Mucosa of rectum (tissue), 2 donors: ENCODE data around the gene FNBP1L.

ENCODE experiments used
- H3K27ac ChIP-seq, 2 donors: one replicate each; pipeline ENCODE4 v1.7.0; 2013; ENCODE audit warnings: inconsistent platforms in 2 of 2, low read depth in 2 of 2, low read length in 2 of 2
- H3K27me3 ChIP-seq, 2 donors: one replicate each; pipeline ENCODE4 v1.7.0; 2013; ENCODE audit warnings: low read length in 2 of 2; ENCODE audit not compliant: control insufficient read depth in 2 of 2, insufficient read depth in 2 of 2
- H3K36me3 ChIP-seq, 2 donors: one replicate each; pipeline ENCODE4 v1.7.0; 2013; ENCODE audit warnings: low read length in 2 of 2; ENCODE audit not compliant: control insufficient read depth in 2 of 2, insufficient read depth in 2 of 2
- H3K4me1 ChIP-seq, 2 donors: one replicate each; pipeline ENCODE4 v1.7.0; 2013; ENCODE audit warnings: low read length in 2 of 2, mild to moderate bottlenecking in 1 of 2; ENCODE audit not compliant: control insufficient read depth in 2 of 2, insufficient read depth in 2 of 2
- H3K4me3 ChIP-seq, 2 donors: one replicate each; pipeline ENCODE4 v1.7.0; 2013; ENCODE audit warnings: low read length in 2 of 2
- H3K9ac ChIP-seq, 2 donors: one replicate each; pipeline ENCODE4 v1.7.0; 2013; ENCODE audit warnings: low read length in 2 of 2, low read depth in 1 of 2, mild to moderate bottlenecking in 1 of 2
- H3K9me3 ChIP-seq, 2 donors: one replicate each; pipeline ENCODE4 v1.7.0; 2013; ENCODE audit warnings: low read length in 2 of 2; ENCODE audit not compliant: control insufficient read depth in 2 of 2
- donor health status: healthy.
- donor health status: Normal muscosa, but diverticular disease.

Gene FNBP1L

DNA sequence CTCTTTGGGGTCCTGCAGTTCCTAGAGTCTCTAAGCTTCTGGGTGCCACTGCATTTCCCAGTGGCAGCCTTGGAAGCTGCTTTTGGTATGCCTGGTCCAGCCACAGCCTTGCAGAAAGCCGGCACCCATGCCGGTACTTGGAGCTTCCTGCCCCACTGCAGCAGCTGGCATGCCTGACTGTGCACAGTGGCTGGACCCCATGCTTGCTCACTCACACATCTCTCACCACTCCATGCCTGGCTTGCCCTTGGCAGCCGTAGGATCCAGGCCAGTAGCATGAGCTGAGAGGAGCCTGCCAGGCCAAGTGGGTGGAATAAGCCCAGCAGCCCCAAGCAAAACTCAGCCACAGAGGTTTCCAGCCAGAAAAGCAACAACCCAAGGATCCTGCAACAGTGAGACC is 20.3 kb upstream of the FNBP1L start:
- no peaks in the 10 kb centered on the region for H3K36me3 ChIP-seq
- no peaks in the 10 kb centered on the region for H3K4me1 ChIP-seq
- H3K9ac ChIP-seq = no peak overlapping the region
- H3K27me3 ChIP-seq = no peaks in the 10 kb centered on the region
- no peak overlapping the region for H3K4me3 ChIP-seq
- no peak overlapping the region for H3K27ac ChIP-seq
- H3K9me3 ChIP-seq = no peaks in the 10 kb centered on the region

DNA sequence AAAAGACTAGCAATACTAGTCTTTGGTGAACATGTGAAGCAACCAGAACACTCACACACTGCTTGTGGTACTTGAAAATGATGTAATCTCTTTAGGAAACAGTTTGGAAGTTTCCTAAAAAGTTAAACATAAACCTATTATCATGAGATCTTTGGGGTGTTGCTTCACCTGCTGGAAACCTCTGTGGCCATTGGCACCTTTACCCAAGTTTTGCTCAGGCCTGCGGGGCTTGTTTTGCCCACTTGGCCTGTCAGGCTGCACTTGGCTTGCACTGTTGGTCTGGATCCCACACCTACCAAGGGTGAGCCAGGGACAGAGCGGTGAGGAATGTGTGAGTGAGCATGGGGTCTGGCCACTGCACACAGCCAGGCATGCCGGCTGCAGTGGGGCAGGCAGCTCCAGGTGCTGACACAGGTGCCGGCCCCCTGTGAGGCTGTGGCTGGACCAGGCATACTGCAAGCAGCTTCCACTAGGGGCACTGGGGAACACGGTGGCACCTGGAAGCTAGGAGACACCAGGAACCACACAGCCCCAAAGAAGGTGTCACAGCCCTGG is 14.4 kb upstream of the FNBP1L start:
- H3K9me3 ChIP-seq = no peaks in the 10 kb centered on the region
- no peak overlapping the region for H3K27ac ChIP-seq
- H3K27me3 ChIP-seq = no peaks in the 10 kb centered on the region
- H3K36me3 ChIP-seq = no peaks in the 10 kb centered on the region
- H3K9ac ChIP-seq = no peak overlapping the region
- H3K4me1 ChIP-seq = no peaks in the 10 kb centered on the region
- no peak overlapping the region for H3K4me3 ChIP-seq

DNA sequence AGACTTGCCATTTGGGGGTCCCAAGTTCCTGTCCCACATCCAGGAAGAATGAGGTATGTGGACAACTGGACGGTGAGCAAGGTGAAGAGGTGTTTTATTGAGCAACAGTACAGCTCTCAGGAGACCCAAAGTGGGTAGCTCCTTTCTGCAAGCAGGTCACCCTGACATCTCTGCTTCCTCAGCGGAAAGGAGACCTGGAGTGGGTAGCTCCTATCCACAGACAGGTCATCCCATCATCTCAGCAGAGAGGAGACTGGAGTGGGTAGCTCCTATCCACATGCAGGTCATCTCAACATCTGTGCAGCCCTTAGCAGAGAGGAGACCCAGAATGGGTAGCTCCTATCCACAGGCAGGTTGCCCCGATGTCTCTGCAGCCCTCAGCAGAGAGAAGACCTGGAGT is 13.8 kb upstream of the FNBP1L start:
- no peaks in the 10 kb centered on the region for H3K9me3 ChIP-seq
- no peak overlapping the region for H3K27ac ChIP-seq
- no peaks in the 10 kb centered on the region for H3K4me1 ChIP-seq
- no peak overlapping the region for H3K4me3 ChIP-seq
- no peak overlapping the region for H3K9ac ChIP-seq
- no peaks in the 10 kb centered on the region for H3K36me3 ChIP-seq
- no peaks in the 10 kb centered on the region for H3K27me3 ChIP-seq

DNA sequence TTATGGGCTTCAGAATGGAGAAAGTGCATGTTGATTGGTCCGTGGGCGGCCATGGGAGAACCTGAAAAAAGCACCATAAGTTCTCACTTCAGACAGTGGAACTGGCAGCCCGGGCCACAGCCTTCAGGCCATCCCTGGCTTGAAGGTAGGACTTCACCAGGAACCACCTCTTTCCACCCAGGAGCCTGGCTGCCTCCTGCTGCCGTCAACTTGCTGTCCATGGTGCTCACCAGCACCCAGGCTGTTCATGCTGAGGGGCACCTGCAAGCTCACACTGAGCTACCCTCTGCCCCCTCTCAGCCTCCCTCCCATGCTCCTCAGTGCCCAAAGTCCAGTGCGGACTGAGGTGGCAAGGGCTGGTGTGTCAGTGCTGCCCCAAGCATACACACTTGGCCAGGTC is 12.9 kb upstream of the FNBP1L start:
- no peak overlapping the region for H3K4me3 ChIP-seq
- H3K9me3 ChIP-seq = no peaks in the 10 kb centered on the region
- H3K9ac ChIP-seq = no peak overlapping the region
- H3K27ac ChIP-seq = no peak overlapping the region
- no peaks in the 10 kb centered on the region for H3K27me3 ChIP-seq
- H3K36me3 ChIP-seq = no peaks in the 10 kb centered on the region
- no peaks in the 10 kb centered on the region for H3K4me1 ChIP-seq

DNA sequence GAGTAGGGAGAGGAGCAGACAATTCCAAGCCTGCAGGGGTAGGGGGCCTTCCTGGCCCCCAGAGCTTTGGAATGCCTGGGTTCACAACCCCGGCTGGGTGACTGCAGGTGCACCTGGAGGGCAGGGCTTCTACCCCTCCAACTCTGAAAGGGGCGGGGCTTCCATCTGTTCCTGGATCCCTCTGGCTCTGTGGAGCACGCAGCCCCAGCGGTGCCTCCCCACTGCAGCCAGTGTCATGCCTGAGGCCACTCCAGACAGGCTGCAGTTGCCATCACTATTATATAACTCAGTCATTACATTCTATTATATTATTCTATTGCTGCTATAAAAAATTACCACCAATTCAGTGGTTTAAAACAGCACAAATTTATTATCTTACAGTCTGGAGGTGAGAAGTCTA is 12.5 kb upstream of the FNBP1L start:
- H3K9me3 ChIP-seq = no peaks in the 10 kb centered on the region
- H3K4me1 ChIP-seq = no peaks in the 10 kb centered on the region
- no peaks in the 10 kb centered on the region for H3K27me3 ChIP-seq
- H3K27ac ChIP-seq = no peak overlapping the region
- H3K4me3 ChIP-seq = no peak overlapping the region
- H3K36me3 ChIP-seq = no peaks in the 10 kb centered on the region
- H3K9ac ChIP-seq = no peak overlapping the region

DNA sequence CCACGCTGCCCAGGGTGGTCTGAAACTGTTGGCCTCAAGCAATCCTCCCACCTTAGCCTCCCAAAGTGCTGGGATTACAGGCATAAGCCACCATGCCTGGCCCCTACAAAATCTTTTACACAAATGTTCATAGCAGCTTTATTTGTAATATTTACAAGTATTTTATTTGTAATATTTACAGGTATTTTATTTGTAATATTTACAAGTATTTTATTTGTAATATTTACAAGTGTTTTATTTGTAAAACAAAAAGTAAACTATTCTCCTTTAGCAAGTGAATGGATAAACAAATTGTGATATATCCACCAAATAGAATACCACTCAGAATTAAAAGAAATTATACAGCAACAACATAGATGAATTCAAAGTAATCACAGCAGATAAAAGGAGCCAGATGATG is 11.4 kb upstream of the FNBP1L start:
- Histone ChIP-seq H3K9ac (no peak overlapping the region), H3K36me3 (no peaks in the 10 kb centered on the region), H3K27ac (no peak overlapping the region), H3K9me3 (no peaks in the 10 kb centered on the region), H3K4me1 (no peaks in the 10 kb centered on the region), H3K4me3 (no peak overlapping the region), H3K27me3 (no peaks in the 10 kb centered on the region)

DNA sequence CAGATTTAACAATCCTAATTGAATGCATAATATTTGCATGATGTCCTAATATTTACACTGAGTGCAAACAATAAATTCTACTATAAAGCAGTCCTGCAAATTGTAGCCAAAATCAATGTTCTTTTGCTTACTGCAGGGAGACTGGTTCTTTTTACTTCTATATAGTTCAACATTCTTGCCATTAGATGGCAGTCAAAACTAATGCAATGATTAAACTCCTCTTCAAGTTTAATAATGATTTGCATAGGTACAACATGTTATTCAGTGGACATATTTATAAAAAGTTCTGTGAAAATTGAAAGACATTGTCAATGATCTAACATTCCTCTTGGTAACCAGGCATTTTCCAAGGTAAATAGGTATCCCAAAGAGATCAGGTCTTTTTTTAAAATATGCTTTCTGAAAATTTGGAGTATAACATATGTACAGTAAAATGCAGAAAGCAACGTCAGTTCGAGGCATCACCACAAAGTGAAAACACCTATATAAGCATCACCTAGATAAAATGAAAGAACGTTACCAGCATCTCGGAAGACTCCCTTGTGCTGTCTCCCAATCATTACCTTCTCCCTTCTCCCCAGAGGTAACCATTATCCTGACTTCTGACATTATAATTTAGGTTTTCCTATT is 9.8 kb upstream of the FNBP1L start:
- Histone ChIP-seq H3K27me3 (no peaks in the 10 kb centered on the region), H3K36me3 (no peaks in the 10 kb centered on the region), H3K4me3 (no peak overlapping the region), H3K9ac (no peak overlapping the region), H3K4me1 (peaks cover 0 to 3% of the 10 kb centered on the region in 2 donors), H3K27ac (no peak overlapping the region), H3K9me3 (no peaks in the 10 kb centered on the region)

DNA sequence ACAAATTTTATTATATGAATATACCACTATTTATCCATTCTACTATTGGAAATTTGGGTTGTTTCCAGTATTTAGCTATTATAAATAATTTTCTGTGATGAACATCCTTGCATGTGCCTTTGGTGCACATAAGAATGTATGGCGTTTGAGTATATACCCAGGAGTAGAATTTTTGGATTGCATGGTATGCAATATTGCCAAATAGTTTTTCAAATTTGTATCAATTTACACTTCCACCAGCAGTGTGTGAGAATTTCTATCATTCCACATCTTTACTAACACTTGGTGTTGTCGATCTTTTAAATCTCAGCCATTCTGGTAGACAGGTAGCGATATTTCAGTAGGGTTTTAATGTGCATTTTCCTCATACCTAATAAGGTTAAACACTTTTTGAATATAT is 9.2 kb upstream of the FNBP1L start:
- Histone ChIP-seq H3K27me3 (no peaks in the 10 kb centered on the region), H3K9me3 (no peaks in the 10 kb centered on the region), H3K4me1 (peaks cover 0 to 3% of the 10 kb centered on the region in 2 donors)

DNA sequence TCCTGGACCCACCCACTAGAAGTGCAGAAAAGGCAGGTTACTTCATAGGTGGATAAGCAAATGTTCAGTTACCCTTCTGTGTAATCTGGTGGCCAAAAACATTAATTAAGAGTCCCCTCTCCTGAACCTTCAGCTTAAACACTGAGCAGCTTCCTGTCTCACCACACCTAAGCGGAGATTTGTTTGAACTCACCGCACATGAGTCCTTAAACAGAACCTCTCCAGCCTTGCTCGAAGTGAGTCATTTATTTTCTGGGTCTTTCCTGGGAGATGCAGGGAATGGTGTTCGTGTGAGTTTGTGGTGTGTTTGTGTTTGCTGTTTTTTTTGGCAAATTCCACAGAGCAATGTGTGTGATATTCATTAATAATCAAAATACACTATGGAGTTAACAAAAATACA is 7.6 kb upstream of the FNBP1L start:
- no peaks in the 10 kb centered on the region for H3K36me3 ChIP-seq
- no peak overlapping the region for H3K27ac ChIP-seq
- no peak overlapping the region for H3K4me3 ChIP-seq
- no peaks in the 10 kb centered on the region for H3K27me3 ChIP-seq
- H3K4me1 ChIP-seq = peaks cover 0 to 3% of the 10 kb centered on the region in 2 donors
- peak overlapping the region in 1 of 2 donors; percentile 42 for H3K9ac ChIP-seq
- no peaks in the 10 kb centered on the region for H3K9me3 ChIP-seq

More for the DNA sequence above, 9.2 kb upstream of the FNBP1L start:
- no peak overlapping the region for H3K9ac ChIP-seq
- no peaks in the 10 kb centered on the region for H3K36me3 ChIP-seq
- H3K27ac ChIP-seq = no peak overlapping the region
- H3K4me3 ChIP-seq = no peak overlapping the region

DNA sequence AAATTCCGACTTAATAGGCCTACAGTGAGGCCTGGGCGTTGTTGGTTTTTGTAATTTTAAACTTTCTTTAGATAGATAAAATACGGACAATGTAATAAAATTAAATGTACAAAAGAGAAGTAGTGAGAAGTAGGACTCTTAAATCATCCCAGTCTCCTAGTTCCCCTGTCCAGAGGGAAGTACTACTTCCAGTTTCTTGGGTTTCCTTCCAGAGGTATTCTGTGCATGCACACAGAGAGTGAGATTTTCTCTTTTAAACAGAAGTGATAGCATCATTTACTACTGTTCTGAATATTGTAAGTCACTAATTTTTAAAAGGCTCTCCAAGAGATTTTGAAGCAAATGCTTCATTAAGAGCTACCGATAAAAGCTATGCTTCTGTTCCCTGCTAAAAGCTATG is 7.2 kb upstream of the FNBP1L start:
- Histone ChIP-seq H3K9ac (no peak overlapping the region), H3K9me3 (no peaks in the 10 kb centered on the region), H3K4me1 (peaks cover 0 to 3% of the 10 kb centered on the region in 2 donors), H3K27ac (no peak overlapping the region), H3K36me3 (no peaks in the 10 kb centered on the region), H3K27me3 (no peaks in the 10 kb centered on the region), H3K4me3 (no peak overlapping the region)
